ENCODE data around the gene SLX9. TPM values are rescaled to one million over a fixed set of nuclear protein-coding genes. Genes with fewer than 3 reads are reported as not detected.
A peak's percentile ranks its signal among the peaks of the same experiment; 100 is the strongest.

SLX9 gene
- total RNA-seq, 1 experiment from 2014 or later: 77.2 TPM

DNA sequence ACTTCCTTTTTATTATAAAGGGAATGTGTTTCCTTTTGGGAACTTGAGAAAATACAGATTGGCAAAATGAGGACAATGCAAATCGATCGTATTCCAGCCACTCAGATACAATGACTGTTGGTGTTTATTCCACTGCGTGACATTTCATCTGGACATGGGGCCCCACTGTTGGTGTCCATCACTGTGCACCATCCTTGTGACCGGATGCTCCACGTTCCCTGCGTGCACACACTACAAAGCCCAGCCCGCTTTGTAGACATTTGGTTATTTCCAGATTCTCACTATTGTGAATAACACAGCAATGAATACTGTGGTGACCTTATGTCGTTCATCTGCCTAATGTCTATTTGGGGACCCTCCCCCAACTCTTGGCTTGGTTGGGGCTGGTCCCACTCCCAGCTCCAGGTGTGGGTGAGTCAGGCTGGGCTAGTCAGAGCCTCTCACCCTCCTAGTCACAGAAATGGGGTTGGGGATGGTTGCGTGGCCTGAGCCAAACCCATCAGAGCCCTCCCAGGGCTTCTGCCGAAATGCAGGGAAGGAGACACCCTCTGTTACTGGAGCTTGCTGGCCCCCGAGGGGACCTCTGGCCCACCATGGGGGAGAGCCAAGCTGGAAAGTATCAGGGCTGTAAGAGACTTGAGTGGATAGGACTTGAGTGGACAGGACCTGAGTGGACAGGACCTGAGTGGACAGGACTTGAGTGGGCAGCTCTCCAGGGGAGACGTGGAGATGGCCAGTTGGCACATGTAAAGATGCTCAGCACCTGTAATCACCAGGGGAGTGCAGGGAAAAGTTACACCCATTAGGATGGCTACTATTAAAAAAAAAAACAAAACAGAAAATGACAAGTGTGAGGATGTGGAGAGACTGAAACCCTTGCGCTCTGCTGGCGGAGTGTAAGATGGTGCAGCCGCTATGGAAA lies 77.5 kb downstream of the SLX9 start:
- Mint-ChIP-seq H3K36me3 (no peaks in the 10 kb centered on the region), H3K4me1 (peaks cover 14% of the 10 kb centered on the region), H3K27ac (no peak overlapping the region), H3K9me3 (no peaks in the 10 kb centered on the region), H3K27me3 (ENCODE audit: low read depth) (peaks cover 44% of the 10 kb centered on the region), H3K4me3 (peak overlapping the region; percentile 64)
- ChIA-PET POLR2A (no interaction called here), CTCF (no interaction called here)
- ATAC-seq: no peak
- TF ChIP-seq, protein P1, sequence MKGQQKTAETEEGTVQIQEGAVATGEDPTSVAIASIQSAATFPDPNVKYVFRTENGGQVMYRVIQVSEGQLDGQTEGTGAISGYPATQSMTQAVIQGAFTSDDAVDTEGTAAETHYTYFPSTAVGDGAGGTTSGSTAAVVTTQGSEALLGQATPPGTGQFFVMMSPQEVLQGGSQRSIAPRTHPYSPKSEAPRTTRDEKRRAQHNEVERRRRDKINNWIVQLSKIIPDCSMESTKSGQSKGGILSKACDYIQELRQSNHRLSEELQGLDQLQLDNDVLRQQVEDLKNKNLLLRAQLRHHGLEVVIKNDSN (CRISPR knock-in tag; IDR thresholded peaks at IDR 0.05): no peak
- TF ChIP-seq NR3C1 (CRISPR knock-in tag; conservative IDR thresholded peaks at IDR 0.05; ENCODE audit: low read depth): no peak
- TF ChIP-seq ATF1 (CRISPR knock-in tag; IDR thresholded peaks at IDR 0.05): no peak
- TF ChIP-seq NR1H2 (CRISPR knock-in tag; IDR thresholded peaks at IDR 0.05): no peak
- TF ChIP-seq, protein P2, sequence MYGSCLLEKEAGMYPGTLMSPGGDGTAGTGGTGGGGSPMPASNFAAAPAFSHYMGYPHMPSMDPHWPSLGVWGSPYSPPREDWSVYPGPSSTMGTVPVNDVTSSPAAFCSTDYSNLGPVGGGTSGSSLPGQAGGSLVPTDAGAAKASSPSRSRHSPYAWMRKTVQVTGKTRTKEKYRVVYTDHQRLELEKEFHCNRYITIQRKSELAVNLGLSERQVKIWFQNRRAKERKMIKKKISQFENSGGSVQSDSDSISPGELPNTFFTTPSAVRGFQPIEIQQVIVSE (CRISPR knock-in tag; IDR thresholded peaks at IDR 0.05; ENCODE audit: borderline replicate concordance): no peak
- no peak for TF ChIP-seq NFYB (CRISPR knock-in tag; conservative IDR thresholded peaks at IDR 0.05; ENCODE audit: low read depth)
- TF ChIP-seq ESRRA (CRISPR knock-in tag; IDR thresholded peaks at IDR 0.05; ENCODE audit: borderline replicate concordance): no peak
- no peak for TF ChIP-seq CBFB (CRISPR knock-in tag; IDR thresholded peaks at IDR 0.05; ENCODE audit: low read depth)
- peak; percentile 5 for DNase-seq (ENCODE audit: low spot score)

DNA sequence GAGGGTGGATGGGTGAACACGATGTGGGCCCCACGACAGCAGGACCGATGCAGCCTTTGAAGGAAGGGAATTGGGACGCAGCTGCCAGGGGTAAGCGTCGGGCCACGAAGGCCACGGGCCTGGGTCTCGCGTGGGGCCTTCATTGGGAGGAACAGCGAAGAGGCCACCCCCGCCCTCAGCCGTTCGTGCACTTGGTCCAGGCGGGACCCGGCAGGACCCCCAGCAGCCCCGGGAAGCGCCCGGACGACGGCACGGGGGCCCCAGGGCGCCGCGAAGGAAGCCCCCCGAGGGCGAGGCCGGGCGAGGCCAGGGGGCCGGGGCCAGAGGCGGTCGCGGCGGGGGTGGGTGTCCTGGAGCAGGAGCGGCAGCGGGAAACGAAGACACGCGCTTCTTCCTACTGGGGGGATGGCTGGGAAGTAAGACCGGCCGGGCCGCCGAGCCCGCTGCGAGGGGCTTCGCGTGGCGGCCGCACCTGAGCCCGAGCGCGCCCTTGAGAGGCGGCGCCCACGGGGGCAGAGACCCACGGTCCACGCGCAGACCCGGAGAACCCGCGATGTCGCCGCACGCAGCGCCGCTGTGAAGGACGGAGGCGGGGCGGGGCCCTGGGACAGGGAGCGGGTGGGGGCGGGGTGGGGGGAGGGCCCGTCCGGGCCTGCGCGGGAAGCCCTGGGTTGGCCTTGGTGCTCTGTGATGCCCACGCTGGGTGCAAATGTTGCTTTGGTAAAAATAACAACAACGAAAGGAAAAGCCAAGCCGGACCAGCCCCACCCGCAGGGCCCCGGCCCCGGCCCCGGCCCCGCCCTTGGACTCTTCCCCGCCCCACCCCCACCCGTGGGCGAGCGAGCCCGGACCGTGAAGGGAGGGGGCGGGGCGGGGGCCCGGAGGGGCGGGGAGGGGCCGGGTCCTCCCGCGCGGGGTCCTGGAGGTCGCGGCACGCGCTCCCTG lies 78.6 kb downstream of the SLX9 start:
- Mint-ChIP-seq H3K36me3 (peaks cover 4% of the 10 kb centered on the region), H3K4me3 (peak overlapping the region; percentile 64), H3K27me3 (ENCODE audit: low read depth) (peaks cover 45% of the 10 kb centered on the region), H3K9me3 (peaks cover 6% of the 10 kb centered on the region), H3K4me1 (peaks cover 6% of the 10 kb centered on the region), H3K27ac (no peak overlapping the region)
- POLR2A ChIA-PET: no interaction called here
- CTCF ChIA-PET: interaction anchor here (1.5 kb wide), 1 partner anchor 120 kb away, joined by 5 read pairs; no protein-coding TSS in a partner anchor
- peak; percentile 19 for DNase-seq (ENCODE audit: low spot score)
- no peak for ATAC-seq
- no peak for TF ChIP-seq SOX15 (CRISPR knock-in tag; IDR thresholded peaks at IDR 0.05)
- TF ChIP-seq, protein P3, sequence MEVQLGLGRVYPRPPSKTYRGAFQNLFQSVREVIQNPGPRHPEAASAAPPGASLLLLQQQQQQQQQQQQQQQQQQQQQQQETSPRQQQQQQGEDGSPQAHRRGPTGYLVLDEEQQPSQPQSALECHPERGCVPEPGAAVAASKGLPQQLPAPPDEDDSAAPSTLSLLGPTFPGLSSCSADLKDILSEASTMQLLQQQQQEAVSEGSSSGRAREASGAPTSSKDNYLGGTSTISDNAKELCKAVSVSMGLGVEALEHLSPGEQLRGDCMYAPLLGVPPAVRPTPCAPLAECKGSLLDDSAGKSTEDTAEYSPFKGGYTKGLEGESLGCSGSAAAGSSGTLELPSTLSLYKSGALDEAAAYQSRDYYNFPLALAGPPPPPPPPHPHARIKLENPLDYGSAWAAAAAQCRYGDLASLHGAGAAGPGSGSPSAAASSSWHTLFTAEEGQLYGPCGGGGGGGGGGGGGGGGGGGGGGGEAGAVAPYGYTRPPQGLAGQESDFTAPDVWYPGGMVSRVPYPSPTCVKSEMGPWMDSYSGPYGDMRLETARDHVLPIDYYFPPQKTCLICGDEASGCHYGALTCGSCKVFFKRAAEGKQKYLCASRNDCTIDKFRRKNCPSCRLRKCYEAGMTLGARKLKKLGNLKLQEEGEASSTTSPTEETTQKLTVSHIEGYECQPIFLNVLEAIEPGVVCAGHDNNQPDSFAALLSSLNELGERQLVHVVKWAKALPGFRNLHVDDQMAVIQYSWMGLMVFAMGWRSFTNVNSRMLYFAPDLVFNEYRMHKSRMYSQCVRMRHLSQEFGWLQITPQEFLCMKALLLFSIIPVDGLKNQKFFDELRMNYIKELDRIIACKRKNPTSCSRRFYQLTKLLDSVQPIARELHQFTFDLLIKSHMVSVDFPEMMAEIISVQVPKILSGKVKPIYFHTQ (CRISPR knock-in tag; IDR thresholded peaks at IDR 0.05): no peak
- TF ChIP-seq, protein P4, sequence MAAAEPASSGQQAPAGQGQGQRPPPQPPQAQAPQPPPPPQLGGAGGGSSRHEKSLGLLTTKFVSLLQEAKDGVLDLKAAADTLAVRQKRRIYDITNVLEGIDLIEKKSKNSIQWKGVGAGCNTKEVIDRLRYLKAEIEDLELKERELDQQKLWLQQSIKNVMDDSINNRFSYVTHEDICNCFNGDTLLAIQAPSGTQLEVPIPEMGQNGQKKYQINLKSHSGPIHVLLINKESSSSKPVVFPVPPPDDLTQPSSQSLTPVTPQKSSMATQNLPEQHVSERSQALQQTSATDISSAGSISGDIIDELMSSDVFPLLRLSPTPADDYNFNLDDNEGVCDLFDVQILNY (CRISPR knock-in tag; IDR thresholded peaks at IDR 0.05): no peak
- TF ChIP-seq ZBTB21 (CRISPR knock-in tag; IDR thresholded peaks at IDR 0.05; ENCODE audit: borderline replicate concordance): no peak
- TF ChIP-seq GRHL2 (CRISPR knock-in tag; IDR thresholded peaks at IDR 0.05; ENCODE audit: insufficient replicate concordance, severe bottlenecking): no peak
- TF ChIP-seq ZNF121 (CRISPR knock-in tag; IDR thresholded peaks at IDR 0.05): no peak
- TF ChIP-seq ELF4 (CRISPR knock-in tag; IDR thresholded peaks at IDR 0.05; ENCODE audit: low read depth): no peak
- TF ChIP-seq, protein P5, sequence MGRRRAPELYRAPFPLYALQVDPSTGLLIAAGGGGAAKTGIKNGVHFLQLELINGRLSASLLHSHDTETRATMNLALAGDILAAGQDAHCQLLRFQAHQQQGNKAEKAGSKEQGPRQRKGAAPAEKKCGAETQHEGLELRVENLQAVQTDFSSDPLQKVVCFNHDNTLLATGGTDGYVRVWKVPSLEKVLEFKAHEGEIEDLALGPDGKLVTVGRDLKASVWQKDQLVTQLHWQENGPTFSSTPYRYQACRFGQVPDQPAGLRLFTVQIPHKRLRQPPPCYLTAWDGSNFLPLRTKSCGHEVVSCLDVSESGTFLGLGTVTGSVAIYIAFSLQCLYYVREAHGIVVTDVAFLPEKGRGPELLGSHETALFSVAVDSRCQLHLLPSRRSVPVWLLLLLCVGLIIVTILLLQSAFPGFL (CRISPR knock-in tag; IDR thresholded peaks at IDR 0.05; ENCODE audit: borderline replicate concordance): no peak
- TF ChIP-seq ZNF396 (CRISPR knock-in tag; IDR thresholded peaks at IDR 0.05; ENCODE audit: borderline replicate concordance): no peak
- TF ChIP-seq, protein P6, sequence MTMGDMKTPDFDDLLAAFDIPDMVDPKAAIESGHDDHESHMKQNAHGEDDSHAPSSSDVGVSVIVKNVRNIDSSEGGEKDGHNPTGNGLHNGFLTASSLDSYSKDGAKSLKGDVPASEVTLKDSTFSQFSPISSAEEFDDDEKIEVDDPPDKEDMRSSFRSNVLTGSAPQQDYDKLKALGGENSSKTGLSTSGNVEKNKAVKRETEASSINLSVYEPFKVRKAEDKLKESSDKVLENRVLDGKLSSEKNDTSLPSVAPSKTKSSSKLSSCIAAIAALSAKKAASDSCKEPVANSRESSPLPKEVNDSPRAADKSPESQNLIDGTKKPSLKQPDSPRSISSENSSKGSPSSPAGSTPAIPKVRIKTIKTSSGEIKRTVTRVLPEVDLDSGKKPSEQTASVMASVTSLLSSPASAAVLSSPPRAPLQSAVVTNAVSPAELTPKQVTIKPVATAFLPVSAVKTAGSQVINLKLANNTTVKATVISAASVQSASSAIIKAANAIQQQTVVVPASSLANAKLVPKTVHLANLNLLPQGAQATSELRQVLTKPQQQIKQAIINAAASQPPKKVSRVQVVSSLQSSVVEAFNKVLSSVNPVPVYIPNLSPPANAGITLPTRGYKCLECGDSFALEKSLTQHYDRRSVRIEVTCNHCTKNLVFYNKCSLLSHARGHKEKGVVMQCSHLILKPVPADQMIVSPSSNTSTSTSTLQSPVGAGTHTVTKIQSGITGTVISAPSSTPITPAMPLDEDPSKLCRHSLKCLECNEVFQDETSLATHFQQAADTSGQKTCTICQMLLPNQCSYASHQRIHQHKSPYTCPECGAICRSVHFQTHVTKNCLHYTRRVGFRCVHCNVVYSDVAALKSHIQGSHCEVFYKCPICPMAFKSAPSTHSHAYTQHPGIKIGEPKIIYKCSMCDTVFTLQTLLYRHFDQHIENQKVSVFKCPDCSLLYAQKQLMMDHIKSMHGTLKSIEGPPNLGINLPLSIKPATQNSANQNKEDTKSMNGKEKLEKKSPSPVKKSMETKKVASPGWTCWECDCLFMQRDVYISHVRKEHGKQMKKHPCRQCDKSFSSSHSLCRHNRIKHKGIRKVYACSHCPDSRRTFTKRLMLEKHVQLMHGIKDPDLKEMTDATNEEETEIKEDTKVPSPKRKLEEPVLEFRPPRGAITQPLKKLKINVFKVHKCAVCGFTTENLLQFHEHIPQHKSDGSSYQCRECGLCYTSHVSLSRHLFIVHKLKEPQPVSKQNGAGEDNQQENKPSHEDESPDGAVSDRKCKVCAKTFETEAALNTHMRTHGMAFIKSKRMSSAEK (CRISPR knock-in tag; IDR thresholded peaks at IDR 0.05; ENCODE audit: borderline replicate concordance): no peak
- no peak for TF ChIP-seq FOXJ3 (CRISPR knock-in tag; IDR thresholded peaks at IDR 0.05; ENCODE audit: borderline replicate concordance)
